ENCODE data around the gene FTO. TPM values are rescaled to one million over a fixed set of nuclear protein-coding genes. Genes with fewer than 3 reads are reported as not detected.

Gene FTO
- total RNA-seq, 1 donor from 2014 or later, result 110 TPM

DNA sequence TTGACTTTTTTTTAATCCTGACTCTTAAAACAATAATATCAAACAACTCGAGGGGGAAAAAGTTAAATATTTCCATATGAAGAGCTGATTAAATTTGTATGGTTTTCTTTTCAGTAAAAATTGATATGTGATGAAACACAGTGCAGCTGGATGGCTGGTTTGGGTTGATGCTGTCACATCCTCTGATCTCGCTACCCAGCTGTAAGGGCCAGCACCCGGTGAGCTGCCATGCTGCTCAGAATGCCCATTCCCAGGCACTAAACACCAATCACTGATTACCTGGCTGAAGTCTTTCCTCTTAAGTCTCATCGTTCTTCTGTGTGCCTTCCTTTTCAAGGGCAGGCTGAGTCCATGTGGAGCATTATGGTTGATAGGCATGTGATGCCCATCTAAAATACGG, 348.3 kb downstream of the FTO start:
- Mint-ChIP-seq H3K9me3 (peaks cover 2% of the 10 kb centered on the region), H3K36me3 (peaks cover 4% of the 10 kb centered on the region), H3K4me3 (no peak overlapping the region), H3K4me1 (peaks cover 36% of the 10 kb centered on the region), H3K27ac (no peak overlapping the region), H3K27me3 (ENCODE audit: insufficient read depth, low read depth) (no peaks in the 10 kb centered on the region)
- Histone ChIP-seq H3K79me2 (ENCODE audit: low read depth) (no peaks in the 10 kb centered on the region), H3K4me3 (no peak overlapping the region), H3F3A (ENCODE audit: low read depth) (peaks cover 30% of the 10 kb centered on the region), H2AFZ (replicated peaks) (no peak overlapping the region), H3K4me1 (peaks cover 53% of the 10 kb centered on the region), H3K9me3 (ENCODE audit: low read depth) (no peaks in the 10 kb centered on the region), H3K36me3 (no peaks in the 10 kb centered on the region), H3K27me3 (no peaks in the 10 kb centered on the region), H3K27ac (no peak overlapping the region), H3K9ac (no peak overlapping the region), H3K4me2 (no peak overlapping the region), H4K20me1 (ENCODE audit: low read depth) (no peaks in the 10 kb centered on the region)
- no peak for DNase-seq (ENCODE audit: low spot score)
- TF ChIP-seq EZH2phosphoT487 (IDR thresholded peaks at IDR 0.05) (no peak), CTCF (IDR thresholded peaks at IDR 0.05) (no peak), EZH2 (IDR thresholded peaks at IDR 0.05) (no peak)

- Mint-ChIP-seq H3K27ac (no peak overlapping the region), H3K36me3 (peaks cover 6% of the 10 kb centered on the region), H3K4me1 (peaks cover 31% of the 10 kb centered on the region), H3K27me3 (ENCODE audit: insufficient read depth, low read depth) (no peaks in the 10 kb centered on the region), H3K4me3 (no peak overlapping the region), H3K9me3 (no peaks in the 10 kb centered on the region)
- Histone ChIP-seq H3K4me1 (peaks cover 48% of the 10 kb centered on the region), H3K27me3 (no peaks in the 10 kb centered on the region), H3K9me3 (ENCODE audit: low read depth) (no peaks in the 10 kb centered on the region), H3K9ac (no peak overlapping the region), H3K27ac (no peak overlapping the region), H3K4me3 (no peak overlapping the region), H3K79me2 (ENCODE audit: low read depth) (no peaks in the 10 kb centered on the region), H3F3A (ENCODE audit: low read depth) (peaks cover 20% of the 10 kb centered on the region), H4K20me1 (ENCODE audit: low read depth) (no peaks in the 10 kb centered on the region), H2AFZ (replicated peaks) (no peak overlapping the region), H3K36me3 (no peaks in the 10 kb centered on the region), H3K4me2 (peak overlapping the region; percentile 33)
- DNase-seq (ENCODE audit: low spot score), result peak; percentile 58
- TF ChIP-seq CTCF (IDR thresholded peaks at IDR 0.05) (no peak), EZH2 (IDR thresholded peaks at IDR 0.05) (no peak), EZH2phosphoT487 (IDR thresholded peaks at IDR 0.05) (no peak)
Measured at GRCh38 chr16:54053891-54054820, 350.2 kb downstream of the FTO start.

GRCh38 chr16:54055191-54055590, 351.2 kb downstream of the FTO start:
- Histone ChIP-seq H3F3A (ENCODE audit: low read depth) (peaks cover 9% of the 10 kb centered on the region), H2AFZ (replicated peaks) (no peak overlapping the region), H3K9me3 (ENCODE audit: low read depth) (no peaks in the 10 kb centered on the region), H3K4me1 (peaks cover 38% of the 10 kb centered on the region), H3K4me2 (peak overlapping the region; percentile 6), H3K27ac (no peak overlapping the region), H3K27me3 (no peaks in the 10 kb centered on the region), H3K79me2 (ENCODE audit: low read depth) (no peaks in the 10 kb centered on the region), H3K36me3 (no peaks in the 10 kb centered on the region), H3K9ac (no peak overlapping the region), H4K20me1 (ENCODE audit: low read depth) (no peaks in the 10 kb centered on the region), H3K4me3 (no peak overlapping the region)
- Mint-ChIP-seq H3K4me3 (no peak overlapping the region), H3K27ac (no peak overlapping the region), H3K9me3 (no peaks in the 10 kb centered on the region), H3K4me1 (peaks cover 30% of the 10 kb centered on the region), H3K36me3 (peaks cover 6% of the 10 kb centered on the region), H3K27me3 (ENCODE audit: insufficient read depth, low read depth) (no peaks in the 10 kb centered on the region)
- DNase-seq (ENCODE audit: low spot score), result no peak
- no peak for TF ChIP-seq CTCF (IDR thresholded peaks at IDR 0.05)
- no peak for TF ChIP-seq EZH2 (IDR thresholded peaks at IDR 0.05)
